Right renal cortex interstitium (tissue), 3 donors: ENCODE data around the gene UPF1. TPM values are rescaled to one million over a fixed set of nuclear protein-coding genes. Genes with fewer than 3 reads are reported as not detected.

Experiments used
- DNase-seq, 3 donors: peaks; one replicate each; pipeline ENCODE4 v3.0.0-alpha.2; 2013; ENCODE audit warnings: low read depth in 3 of 3, low spot score in 2 of 3
- polyA plus RNA-seq, 3 donors: library from polyadenylated mRNA; unstranded; fragments of 120-200 nt; gene quantifications; one replicate each; pipeline ENCODE4 v1.2.1, GENCODE V29; 2013; ENCODE audit not compliant: insufficient read length in 3 of 3

UPF1 gene
- polyA plus RNA-seq, 3 donors = 44.7 to 56.8 (median 48.2) TPM

DNA sequence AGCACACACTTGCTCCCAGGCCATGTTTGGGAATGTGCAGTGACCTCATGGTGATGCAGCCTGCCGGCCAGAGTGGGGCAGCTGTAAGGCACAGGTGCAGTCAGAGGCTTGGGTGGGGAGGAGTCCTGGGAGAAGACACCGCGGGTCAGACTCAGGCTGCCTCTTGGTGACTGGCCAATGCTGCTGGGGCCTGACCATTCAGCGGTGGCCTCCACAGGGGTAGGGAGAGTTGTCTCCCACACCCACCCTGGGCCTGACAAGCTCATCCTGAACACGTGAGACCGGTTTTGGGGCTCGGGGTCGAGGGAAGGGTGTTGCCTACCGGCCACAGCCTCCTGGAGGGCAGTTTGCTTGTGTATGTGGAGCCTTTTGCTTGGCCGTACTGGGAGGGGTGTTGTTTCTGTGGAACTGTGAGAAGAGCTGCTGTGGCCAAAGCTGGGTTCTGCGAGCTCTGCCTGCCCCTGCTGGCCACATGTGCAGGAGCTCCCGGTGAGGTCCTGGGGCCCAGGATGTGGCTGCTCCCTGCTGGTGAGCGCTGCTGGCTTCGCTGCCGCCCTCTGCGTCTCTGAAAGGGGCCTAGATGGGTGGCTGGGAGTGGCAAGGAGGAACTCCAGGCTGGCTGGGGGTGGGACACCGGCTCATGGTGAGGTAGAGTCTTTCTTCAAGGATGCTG lies 22.1 kb downstream of the UPF1 start:
- DNase-seq = no peak

DNA sequence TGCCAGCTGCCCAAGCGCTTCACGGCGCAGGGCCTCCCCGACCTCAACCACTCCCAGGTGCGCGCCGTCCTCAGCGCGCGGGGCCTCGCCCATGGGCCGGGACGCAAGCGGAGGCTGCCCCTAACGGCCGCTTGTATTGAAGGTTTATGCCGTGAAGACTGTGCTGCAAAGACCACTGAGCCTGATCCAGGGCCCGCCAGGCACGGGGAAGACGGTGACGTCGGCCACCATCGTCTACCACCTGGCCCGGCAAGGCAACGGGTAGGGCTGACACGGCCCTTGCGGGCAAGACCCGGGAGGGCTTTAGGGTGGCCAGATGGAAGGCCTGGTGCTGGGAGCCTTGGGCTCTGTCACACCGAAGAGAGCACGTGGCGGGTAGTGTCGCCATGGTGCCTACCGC lies 23.2 kb downstream of the UPF1 start:
- DNase-seq = no peak

DNA sequence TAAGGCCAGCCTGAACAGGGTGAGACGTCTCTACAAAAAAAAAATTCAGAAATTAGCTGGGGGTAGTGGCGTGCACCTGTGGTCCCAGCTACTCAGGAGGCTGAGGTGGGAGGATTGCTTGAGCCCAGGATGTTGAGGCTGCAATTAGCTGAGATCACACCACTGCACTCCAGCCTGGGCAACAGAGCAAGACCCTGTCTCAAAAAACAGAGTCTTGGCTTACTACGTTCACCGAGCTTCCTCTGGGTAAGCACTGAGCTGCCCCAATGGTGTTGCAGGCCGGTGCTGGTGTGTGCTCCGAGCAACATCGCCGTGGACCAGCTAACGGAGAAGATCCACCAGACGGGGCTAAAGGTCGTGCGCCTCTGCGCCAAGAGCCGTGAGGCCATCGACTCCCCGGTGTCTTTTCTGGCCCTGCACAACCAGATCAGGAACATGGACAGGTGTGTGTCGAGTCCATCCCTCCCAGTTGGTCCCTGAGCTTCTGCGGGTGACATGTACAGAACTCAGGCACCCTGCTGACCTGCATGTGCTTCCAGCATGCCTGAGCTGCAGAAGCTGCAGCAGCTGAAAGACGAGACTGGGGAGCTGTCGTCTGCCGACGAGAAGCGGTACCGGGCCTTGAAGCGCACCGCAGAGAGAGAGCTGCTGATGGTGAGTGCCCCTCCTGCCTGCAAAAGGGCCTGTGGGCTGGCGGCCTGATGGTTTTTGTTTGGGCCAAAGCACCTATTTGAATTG lies 24.1 kb downstream of the UPF1 start:
- DNase-seq = no peak

DNA sequence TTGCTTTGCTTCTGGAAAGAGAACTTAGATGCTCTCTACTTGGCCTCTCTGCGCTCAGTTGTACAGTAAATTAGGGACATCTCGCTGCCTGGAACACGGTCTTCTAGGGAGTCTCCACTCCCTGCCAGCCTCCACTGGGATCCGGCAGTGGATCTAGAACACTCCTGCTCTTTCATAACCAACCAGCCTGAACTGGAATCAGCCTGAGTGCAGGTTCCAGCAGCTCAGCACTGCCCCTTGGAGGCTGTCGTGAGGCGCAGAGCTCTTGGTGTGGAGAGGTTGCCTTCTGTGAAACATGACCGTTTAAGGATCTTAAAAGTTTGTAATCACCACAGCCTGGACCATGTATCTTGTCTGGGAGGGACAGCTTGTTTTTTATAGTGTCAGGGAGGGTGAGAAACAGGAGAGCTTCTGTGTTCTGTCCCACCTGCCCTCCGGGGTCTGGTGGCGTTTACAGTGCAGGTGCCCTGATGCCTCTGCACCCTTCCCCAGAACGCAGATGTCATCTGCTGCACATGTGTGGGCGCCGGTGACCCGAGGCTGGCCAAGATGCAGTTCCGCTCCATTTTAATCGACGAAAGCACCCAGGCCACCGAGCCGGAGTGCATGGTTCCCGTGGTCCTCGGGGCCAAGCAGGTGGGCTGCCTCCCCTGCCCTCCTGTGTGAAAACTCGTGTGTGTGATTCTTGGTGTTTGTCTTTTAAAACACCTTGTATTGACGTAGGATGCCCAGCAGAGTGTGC lies 24.8 kb downstream of the UPF1 start:
- no peak for DNase-seq

DNA sequence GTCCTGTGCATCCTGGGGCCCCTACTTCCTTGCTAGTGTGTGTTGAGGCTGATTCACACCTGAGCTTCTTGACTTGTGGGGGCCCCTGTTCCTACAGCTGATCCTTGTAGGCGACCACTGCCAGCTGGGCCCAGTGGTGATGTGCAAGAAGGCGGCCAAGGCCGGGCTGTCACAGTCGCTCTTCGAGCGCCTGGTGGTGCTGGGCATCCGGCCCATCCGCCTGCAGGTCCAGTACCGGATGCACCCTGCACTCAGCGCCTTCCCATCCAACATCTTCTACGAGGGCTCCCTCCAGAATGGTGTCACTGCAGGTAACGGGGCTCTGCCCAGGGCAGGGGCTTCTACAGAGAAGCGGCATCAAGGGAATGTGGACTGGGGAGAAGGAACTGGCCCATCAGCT lies 25.5 kb downstream of the UPF1 start:
- DNase-seq = no peak

DNA sequence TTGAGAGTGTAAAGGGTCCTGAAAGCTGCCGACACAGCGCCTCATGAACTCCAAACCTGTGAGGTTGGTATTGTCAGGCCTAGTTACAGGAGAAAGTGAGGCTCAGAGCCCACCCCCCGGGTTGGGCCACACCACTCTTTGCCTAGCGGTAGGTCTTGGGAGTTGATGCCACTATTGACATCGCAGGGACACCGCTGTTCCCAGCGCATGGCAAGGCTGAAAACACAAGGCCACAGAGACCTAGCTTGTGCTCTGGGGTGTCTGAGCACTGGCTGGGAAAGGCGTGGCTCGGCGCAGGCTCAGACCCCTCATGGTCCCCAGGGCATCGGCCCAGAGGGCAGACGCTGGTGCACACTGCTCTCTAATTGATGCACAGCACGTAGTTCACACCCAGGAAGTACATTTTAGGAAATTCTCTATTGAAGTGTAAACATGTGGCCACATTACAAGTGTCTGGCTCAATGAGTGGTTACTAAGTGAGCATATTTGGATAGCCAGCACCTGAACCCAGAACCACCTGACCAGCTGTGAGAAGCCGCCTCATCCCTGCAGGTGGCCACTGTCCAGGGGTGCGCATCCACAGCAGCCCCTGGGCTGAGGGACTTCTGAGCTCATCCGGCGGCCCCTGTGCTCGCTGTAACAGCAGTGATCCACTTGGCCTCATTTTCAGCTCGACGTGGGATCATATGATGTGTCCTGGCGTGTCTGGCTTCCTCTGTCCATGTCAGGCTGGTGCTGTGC lies 27.3 kb downstream of the UPF1 start:
- DNase-seq = no peak

DNA sequence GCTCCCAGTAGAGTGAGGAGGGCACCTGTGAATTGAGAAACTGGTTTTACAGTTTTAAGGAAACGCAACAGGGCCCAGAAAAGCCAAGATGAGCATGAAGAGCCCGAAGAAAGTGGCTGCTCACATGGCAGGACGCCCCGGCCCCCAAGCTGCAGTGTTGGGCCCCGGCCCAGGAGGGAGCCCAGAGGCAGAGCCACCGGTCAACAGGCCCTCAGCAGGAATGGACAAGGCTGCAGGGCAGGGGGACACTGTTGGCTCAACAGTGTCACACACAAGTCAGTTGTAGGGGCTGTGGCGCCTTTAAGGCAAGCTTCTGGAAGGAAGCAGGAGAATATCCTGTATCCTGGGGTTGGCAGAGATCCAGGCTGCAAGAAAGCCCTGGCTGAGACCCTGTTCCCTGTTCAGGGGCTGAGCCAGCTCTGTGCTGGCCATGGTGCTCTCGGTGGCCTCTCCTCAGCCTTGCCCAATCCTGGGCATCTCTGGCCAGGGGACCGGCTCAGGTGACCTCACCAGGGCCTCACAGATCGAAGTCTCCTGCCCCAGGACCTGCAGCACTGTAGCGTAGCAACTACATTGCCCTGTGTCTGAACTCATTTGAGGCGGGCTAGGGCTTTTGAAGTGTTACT lies 28.0 kb downstream of the UPF1 start:
- no peak for DNase-seq

DNA sequence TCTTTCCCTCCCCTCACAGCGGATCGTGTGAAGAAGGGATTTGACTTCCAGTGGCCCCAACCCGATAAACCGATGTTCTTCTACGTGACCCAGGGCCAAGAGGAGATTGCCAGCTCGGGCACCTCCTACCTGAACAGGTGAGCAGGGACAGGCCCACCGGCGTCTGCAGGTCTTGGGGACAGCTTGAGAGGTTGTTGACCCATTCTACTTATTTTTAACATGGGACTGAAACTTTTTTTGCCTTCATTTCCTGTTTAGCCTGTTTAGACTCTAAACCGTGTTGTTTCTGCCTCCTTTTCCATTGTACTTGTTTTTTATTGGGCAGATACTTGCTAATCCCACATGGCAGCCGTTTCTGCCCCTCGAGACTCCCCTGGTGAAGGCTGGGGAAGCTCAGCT lies 28.5 kb downstream of the UPF1 start:
- no peak for DNase-seq

DNA sequence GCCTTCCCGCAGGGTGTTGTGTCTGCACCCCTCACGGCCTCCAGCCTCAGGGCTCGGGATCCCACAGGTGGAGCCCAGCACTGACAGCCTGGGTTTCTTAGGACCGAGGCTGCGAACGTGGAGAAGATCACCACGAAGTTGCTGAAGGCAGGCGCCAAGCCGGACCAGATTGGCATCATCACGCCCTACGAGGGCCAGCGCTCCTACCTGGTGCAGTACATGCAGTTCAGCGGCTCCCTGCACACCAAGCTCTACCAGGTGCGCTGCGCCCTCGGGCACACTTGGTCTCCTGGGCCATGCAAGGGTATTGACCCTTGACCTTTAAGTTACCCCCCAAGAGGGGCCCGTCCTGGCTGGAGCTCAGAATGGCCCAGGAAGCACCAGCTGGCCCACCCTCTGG lies 29.0 kb downstream of the UPF1 start:
- DNase-seq = no peak

DNA sequence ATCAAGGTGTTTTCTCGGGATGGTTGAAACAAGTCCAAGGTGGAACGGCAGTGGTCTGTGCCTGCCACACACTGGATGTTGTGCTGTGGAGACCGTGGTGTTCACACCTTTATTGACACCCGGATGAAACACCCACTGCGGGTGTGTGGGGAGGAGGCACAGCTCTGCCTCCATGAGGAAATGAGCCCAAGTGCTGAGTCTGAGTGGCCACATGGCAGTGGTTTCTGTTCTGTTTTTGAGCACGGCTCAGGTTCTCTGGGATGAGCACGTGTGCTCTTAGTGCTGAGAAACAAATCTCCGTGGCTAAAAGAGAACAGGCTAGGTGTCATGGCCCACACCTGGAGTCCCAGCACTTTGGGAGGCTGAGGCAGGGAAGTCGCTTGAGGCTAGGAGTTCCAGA lies 29.5 kb downstream of the UPF1 start:
- no peak for DNase-seq

DNA sequence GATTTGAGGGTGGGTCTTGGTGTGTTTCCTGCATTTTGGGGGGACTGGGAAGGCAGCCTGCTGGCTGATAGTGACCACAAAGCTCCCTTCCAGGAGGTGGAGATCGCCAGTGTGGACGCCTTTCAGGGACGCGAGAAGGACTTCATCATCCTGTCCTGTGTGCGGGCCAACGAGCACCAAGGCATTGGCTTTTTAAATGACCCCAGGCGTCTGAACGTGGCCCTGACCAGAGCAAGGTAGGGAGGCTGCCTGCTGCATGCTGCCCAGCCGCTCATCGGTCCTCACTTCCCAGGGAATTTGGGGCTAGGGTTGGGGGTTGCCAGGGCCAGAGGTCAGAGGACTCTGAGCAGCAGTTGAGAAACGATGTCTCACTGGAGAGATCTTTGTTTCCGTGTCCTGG lies 30.2 kb downstream of the UPF1 start:
- DNase-seq = no peak

DNA sequence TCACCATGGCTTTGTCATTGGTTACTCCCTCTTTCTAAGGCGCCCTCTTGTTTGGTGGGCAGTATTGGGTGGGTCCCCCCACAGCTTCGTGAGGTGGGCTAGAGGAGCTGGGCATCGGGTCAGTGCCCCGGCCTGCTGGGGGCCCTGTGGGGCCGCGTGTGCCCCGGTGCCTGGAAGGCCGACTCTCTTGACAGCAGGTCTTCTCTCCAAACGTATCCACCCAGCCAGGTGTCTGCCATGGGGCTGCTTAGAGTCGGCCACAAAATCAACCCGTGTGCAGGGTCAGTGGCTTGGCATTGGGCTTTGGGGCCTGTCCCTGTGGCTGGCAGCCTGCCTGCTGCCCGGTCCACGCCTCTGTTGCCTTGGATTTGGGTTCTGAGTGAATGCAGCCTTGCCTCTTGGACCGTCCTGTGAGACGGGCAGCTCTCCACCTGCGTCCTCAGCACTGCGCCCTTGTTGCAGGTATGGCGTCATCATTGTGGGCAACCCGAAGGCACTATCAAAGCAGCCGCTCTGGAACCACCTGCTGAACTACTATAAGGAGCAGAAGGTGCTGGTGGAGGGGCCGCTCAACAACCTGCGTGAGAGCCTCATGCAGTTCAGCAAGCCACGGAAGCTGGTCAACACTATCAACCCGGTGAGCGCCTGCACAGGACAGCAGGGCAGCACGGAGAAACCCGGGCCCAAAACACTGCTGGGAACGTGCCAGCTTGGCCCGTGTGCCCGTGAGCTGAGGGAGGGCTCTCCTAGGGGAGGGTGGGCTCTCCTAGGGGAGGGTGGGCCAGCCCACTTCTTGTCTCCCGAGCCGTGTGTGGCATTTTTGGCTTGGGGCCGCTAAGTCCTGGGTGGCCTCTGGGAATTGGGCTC lies 31.4 kb downstream of the UPF1 start:
- DNase-seq = no peak

DNA sequence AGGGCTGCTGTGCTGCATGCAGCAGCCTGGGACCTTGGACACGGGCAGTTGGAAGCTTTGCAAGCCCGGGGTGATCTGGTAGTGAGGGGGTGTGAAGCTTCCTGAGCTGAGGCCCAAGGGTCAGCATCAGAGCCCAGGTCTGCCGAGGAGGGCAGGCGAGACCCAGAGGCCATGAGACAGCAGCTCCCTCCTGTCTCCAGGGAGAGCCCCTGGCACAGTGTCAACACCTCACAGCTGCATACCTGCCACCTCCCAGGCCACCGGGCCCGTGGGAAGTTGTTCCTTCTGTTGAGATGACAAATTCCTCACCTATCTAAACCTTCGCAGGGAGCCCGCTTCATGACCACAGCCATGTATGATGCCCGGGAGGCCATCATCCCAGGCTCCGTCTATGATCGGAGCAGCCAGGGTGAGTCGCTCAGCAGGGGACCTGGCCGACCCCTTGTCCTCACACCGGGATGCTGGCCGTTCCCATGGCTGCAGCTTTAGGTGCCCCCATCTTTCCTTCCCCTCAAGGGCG lies 32.1 kb downstream of the UPF1 start:
- no peak for DNase-seq

DNA sequence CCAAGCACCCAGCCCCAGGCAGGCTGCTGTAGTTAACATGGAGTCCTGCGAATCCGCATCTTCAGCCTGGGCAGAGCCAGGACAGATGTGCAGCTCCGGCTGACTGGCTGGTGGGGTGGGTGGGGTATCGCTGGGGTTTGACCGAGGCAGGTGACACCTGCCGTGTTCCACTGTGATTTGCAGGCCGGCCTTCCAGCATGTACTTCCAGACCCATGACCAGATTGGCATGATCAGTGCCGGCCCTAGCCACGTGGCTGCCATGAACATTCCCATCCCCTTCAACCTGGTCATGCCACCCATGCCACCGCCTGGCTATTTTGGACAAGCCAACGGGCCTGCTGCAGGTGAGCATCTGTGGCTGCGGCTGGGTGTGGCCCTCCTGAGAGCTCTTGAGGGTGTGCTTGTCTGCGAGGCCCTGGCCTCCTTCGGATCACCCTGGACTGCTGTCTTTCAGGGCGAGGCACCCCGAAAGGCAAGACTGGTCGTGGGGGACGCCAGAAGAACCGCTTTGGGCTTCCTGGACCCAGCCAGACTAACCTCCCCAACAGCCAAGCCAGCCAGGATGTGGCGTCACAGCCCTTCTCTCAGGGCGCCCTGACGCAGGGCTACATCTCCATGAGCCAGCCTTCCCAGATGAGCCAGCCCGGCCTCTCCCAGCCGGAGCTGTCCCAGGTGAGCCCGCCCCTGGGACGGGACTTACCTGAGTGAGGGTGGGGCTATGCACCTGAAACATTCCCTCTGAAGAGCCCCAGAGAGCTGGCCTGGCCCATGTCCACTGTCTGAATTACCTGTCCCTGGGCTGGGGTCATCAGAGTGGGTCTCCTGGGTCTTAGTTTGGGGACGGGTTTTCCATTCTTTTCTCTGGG lies 33.6 kb downstream of the UPF1 start:
- no peak for DNase-seq

DNA sequence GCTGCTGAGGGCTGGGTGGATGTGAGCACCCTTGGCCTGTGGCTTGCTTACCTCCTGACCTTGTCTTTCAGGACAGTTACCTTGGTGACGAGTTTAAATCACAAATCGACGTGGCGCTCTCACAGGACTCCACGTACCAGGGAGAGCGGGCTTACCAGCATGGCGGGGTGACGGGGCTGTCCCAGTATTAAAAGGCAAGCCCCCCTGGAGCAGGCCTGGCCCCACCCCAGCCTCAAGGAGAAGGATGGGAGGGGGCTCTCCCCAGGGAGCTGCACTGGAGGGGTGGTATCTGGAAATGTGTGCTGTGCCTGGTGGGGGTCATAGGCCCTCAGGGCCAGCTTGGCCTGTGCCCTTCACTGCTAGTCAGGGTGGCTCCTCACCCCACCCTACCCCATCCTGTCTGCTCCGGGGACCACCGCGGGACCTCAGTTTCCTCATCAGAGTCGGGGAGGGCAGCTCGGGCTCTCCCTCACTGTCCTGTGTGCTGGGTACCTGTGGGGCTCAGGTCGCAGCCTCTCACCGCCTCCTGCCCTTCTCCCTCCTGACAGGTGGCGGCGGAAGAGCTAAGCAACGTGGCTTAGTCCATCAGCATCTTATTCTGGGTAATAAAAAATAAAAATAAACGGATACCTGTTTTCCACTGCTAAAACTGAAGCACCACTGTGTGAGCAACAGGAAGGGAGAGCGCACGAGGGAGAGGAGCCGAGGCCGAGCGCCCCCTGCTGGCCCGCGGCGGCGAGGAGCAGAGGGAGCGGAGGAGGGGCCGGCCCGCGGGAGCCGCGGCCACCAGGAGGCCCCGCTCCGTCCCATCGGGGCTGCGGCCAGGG lies 34.4 kb downstream of the UPF1 start:
- DNase-seq = no peak

DNA sequence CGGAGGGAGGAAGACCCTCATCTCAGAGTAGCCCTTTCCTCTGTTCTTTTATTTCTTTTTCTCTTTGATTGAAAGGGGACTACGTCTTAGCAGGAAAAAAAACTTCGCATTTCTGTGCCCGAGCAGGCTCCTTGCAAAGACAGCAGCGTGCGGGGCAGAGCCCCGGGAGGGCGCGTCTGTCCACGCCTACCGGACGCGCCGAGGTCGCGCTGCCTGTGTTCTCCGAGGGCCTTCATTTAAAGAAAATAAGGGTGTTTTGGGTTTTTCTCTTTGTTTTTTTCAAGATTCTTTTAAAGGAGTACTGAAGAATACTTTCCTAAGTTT lies 35.0 kb downstream of the UPF1 start:
- no peak for DNase-seq

DNA sequence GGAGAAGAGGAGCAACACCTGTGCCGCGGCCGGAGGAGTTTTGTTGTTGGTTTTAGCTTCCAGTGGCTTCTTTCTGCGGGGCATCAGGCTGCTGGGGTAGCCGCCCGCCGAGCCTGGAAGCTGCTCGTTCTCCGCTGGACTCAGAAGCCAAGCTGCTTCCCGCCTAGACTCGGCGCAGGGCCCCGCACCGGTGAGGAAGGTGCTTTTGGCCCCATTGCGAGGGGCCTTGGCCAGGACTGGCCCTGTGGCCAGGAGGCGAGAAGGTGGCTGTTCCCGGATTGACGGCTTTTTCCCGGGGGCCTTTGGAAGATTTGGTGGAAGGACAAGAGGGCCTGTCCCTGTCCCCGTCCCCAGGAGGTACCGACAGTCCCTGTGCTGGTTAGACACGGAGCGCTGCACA lies 35.4 kb downstream of the UPF1 start:
- no peak for DNase-seq

DNA sequence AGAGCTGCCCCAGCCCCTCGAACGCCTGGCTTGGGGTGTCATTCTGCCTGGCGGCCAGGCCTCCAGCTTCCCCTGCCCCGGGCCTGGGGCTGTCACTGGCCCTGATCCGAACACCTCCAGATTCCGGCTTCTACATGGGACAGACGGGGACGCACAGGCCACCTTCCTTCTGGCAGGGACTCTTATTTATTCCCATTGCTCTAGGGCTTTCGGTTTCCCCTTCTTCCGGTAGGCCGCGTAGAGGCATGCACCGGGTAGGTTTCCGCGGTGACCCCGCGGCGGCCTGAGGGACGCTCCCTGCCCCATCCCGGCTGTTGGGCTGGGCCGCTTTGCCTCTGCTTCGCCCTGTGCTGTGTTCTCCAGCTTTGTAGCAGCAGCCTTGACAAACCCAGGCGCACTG lies 36.0 kb downstream of the UPF1 start:
- DNase-seq = no peak
